Smooth muscle cell (in vitro differentiated cells): Measurements from ENCODE around the gene S100A16. TPM values are rescaled to one million over a fixed set of nuclear protein-coding genes. Genes with fewer than 3 reads are reported as not detected.
"Not testable (repeated sequence)": the region's sequence is repeated elsewhere in the genome, so short reads cannot be mapped to it uniquely, and the experiment has no call there.

ENCODE experiments used
- DNase-seq: peaks from one replicate; lab custom pipeline; 2025; ENCODE audit not compliant: unreplicated experiment; lab: John Stamatoyannopoulos, UW
- H2AFZ ChIP-seq: fragments of 200-600 bp; sonication (generic); 2 replicates; pipeline ENCODE4 v1.6.0; 2016; ENCODE audit warnings: antibody characterized with exemption, low read depth, mild to moderate bottlenecking
- H3F3A ChIP-seq: fragments of 200-600 bp; sonication (generic); 2 replicates; pipeline ENCODE4 v1.6.0; 2017; ENCODE audit warnings: antibody characterized with exemption, low read depth
- H3K27ac ChIP-seq: fragments of 200-600 bp; sonication (generic); 2 replicates; pipeline ENCODE4 v1.5.1; 2016; ENCODE audit warnings: low read depth, mild to moderate bottlenecking
- H3K27me3 ChIP-seq: fragments of 200-600 bp; sonication (generic); 2 replicates; pipeline ENCODE4 v1.6.1; 2016; ENCODE audit warnings: low read depth, mild to moderate bottlenecking
- H3K36me3 ChIP-seq: fragments of 200-600 bp; sonication (generic); 2 replicates; pipeline ENCODE4 v1.5.1; 2016; ENCODE audit warnings: low read depth
- H3K4me1 ChIP-seq: fragments of 200-600 bp; sonication (generic); 2 replicates; pipeline ENCODE4 v1.5.1; 2016; ENCODE audit warnings: low read depth
- H3K4me2 ChIP-seq: fragments of 200-600 bp; sonication (generic); 2 replicates; pipeline ENCODE4 v1.6.0; 2016; ENCODE audit warnings: mild to moderate bottlenecking
- H3K4me3 ChIP-seq: fragments of 200-600 bp; sonication (generic); 2 replicates; pipeline ENCODE4 v1.5.1; 2016; ENCODE audit warnings: mild to moderate bottlenecking
- H3K79me2 ChIP-seq: fragments of 200-600 bp; sonication (generic); 2 replicates; pipeline ENCODE4 v1.6.0; 2016; ENCODE audit warnings: low read depth, mild to moderate bottlenecking
- H3K9ac ChIP-seq: fragments of 200-600 bp; sonication (generic); 2 replicates; pipeline ENCODE4 v1.6.0; 2016; ENCODE audit warnings: low read depth
- H3K9me3 ChIP-seq: fragments of 200-600 bp; sonication (generic); replicated peaks from 2 replicates; pipeline ENCODE4 v1.5.1; 2016; ENCODE audit warnings: low read depth
- H4K20me1 ChIP-seq: fragments of 200-600 bp; sonication (generic); 2 replicates; pipeline ENCODE4 v1.6.0; 2016; ENCODE audit warnings: low read depth
- WGBS: methylation state at CpG from one replicate; pipeline ENCODE4 v1.1.7; 2016; ENCODE audit warnings: low lambda C conversion rate; 5-methylcytosine and 5-hydroxymethylcytosine counted together
- polyA plus RNA-seq: library from polyadenylated mRNA; unstranded; fragments of >200 nt; fragmentation: Nextera tagmentation; extraction: Ambion mirVana; gene quantifications from 2 replicates; pipeline ENCODE4 v1.2.1, GENCODE V29; 2016
- total RNA-seq: library from RNA; depleted of rRNA; stranded (reverse); fragments of >200 nt; gene quantifications from 2 replicates; pipeline ENCODE4 v1.2.3, GENCODE V29; 2014
- TF ChIP-seq, protein P1 (sequence below): fragments of 200-600 bp; sonication (generic); IDR thresholded peaks from 2 replicates; pipeline ENCODE4 v1.5.1; 2017; ENCODE audit warnings: borderline replicate concordance, mild to moderate bottlenecking, antibody characterized with exemption; ENCODE audit not compliant: insufficient read depth, poor library complexity, severe bottlenecking

S100A16 gene
- total and polyA plus RNA-seq, 2 experiments from 2014 or later: 238 to 302 TPM

DNA sequence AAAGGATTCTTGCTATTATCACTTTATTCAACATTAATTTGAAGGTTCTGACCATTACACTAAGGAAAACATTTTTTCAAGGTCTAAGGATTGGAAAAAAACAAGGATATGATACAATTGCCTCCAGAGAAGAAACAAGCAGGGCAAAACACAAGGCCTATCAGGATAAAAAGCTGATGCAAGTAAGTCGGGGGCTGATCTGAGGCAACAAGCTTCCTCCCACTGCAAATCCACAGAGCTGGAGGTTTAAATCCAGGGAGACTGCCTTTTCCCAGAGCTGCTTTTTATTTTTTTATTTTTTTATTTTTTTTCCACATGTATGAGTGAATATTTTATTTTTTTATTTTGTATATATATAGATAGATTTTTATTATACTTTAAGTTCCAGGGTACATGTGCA, 27.9 kb downstream of the S100A16 start:
- WGBS: 13% methylated on average over 1 of the region's 1 CpG

DNA sequence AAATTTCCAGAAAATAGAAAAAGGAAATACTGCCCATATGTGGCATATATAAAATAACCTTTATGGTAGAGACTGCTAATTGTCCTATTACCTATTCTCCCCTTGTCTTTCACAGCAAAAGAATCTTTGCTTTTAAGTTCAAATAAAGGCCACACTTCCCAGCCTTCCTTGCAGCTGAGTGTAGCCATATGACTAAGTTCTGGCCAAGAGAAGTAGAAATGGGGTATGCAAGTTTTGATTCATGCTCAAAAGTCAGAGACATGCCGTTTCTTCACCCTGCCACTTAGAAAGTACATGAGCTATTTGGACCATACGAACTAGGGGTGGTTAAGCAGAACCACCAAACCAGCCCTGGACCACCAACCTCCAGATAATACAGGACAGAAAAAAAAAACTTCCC, 29.0 kb downstream of the S100A16 start:
- no peak for DNase-seq
- H3K4me1 ChIP-seq: peaks cover 22% of the 10 kb centered on the region
- WGBS: 94% methylated on average over 2 of the region's 2 CpGs

More for the DNA sequence above, 27.9 kb downstream of the S100A16 start:
- H3K36me3 ChIP-seq: no peaks in the 10 kb centered on the region
- TF ChIP-seq, protein P1, sequence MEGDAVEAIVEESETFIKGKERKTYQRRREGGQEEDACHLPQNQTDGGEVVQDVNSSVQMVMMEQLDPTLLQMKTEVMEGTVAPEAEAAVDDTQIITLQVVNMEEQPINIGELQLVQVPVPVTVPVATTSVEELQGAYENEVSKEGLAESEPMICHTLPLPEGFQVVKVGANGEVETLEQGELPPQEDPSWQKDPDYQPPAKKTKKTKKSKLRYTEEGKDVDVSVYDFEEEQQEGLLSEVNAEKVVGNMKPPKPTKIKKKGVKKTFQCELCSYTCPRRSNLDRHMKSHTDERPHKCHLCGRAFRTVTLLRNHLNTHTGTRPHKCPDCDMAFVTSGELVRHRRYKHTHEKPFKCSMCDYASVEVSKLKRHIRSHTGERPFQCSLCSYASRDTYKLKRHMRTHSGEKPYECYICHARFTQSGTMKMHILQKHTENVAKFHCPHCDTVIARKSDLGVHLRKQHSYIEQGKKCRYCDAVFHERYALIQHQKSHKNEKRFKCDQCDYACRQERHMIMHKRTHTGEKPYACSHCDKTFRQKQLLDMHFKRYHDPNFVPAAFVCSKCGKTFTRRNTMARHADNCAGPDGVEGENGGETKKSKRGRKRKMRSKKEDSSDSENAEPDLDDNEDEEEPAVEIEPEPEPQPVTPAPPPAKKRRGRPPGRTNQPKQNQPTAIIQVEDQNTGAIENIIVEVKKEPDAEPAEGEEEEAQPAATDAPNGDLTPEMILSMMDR: no peak
- peak overlapping the region; percentile 25 for H3K27ac ChIP-seq
- no peak for DNase-seq
- no peak overlapping the region for H3K4me2 ChIP-seq
- no peaks in the 10 kb centered on the region for H3F3A ChIP-seq
- H3K4me1 ChIP-seq: peaks cover 19% of the 10 kb centered on the region
- H3K4me3 ChIP-seq: no peak overlapping the region
- no peak overlapping the region for H2AFZ ChIP-seq
- no peaks in the 10 kb centered on the region for H3K79me2 ChIP-seq
- no peak overlapping the region for H3K9ac ChIP-seq
- no peaks in the 10 kb centered on the region for H3K27me3 ChIP-seq
- no peaks in the 10 kb centered on the region for H4K20me1 ChIP-seq
- no peaks in the 10 kb centered on the region for H3K9me3 ChIP-seq

DNA sequence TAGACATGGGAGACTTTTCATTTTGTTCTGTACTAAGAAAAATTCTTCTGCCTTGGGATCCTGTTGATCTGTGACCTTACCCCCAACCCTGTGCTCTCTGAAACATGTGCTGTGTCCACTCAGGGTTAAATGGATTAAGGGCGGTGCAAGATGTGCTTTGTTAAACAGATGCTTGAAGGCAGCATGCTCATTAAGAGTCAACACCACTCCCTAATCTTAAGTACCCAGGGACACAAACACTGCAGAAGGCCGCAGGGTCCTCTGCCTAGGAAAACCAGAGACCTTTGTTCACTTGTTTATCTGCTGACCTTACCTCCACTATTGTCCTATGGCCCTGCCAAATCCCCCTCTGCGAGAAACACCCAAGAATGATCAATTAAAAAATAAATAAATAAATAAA, 29.4 kb downstream of the S100A16 start:
- H3K4me3 ChIP-seq, H3K79me2 ChIP-seq, H3K9me3 ChIP-seq, H3K9ac ChIP-seq, DNase-seq, H3K27me3 ChIP-seq, H2AFZ ChIP-seq, H3K27ac ChIP-seq, H3K4me2 ChIP-seq, H3K36me3 ChIP-seq, H3F3A ChIP-seq, H4K20me1 ChIP-seq: not testable (repeated sequence)
- WGBS: 80% methylated on average over 3 of the region's 3 CpGs
- H3K4me1 ChIP-seq: peaks cover 26% of the 10 kb centered on the region

More for the DNA sequence above, 29.0 kb downstream of the S100A16 start:
- H3K9me3 ChIP-seq: no peaks in the 10 kb centered on the region
- no peak overlapping the region for H3K27ac ChIP-seq
- TF ChIP-seq, protein P1: no peak
- no peak overlapping the region for H3K9ac ChIP-seq
- no peaks in the 10 kb centered on the region for H3K79me2 ChIP-seq
- no peak overlapping the region for H3K4me3 ChIP-seq
- H3K36me3 ChIP-seq: no peaks in the 10 kb centered on the region
- no peaks in the 10 kb centered on the region for H3K27me3 ChIP-seq
- H4K20me1 ChIP-seq: no peaks in the 10 kb centered on the region
- no peak overlapping the region for H2AFZ ChIP-seq
- no peaks in the 10 kb centered on the region for H3F3A ChIP-seq
- no peak overlapping the region for H3K4me2 ChIP-seq

DNA sequence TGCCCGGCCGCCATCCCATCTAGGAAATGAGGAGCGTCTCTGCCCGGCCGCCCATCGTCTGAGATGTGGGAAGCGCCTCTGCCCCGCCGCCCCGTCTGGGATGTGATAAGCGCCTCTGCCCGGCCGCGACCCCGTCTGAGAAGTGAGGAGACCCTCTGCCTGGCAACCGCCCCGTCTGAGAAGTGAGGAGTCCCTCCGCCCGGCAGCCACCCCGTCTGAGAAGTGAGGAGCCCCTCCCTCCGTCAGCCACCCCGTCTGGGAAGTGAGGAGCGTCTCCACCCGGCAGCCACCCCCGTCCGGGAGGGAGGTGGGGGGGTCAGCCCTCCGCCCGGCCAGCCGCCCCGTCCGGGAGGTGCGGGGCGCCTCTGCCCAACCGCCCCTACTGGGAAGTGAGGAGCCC, 30.1 kb downstream of the S100A16 start:
- H3K4me1 ChIP-seq: peaks cover 31% of the 10 kb centered on the region
- H3K27me3 ChIP-seq, H3K79me2 ChIP-seq, H3K9ac ChIP-seq, H3F3A ChIP-seq, H3K9me3 ChIP-seq, H2AFZ ChIP-seq, H3K4me2 ChIP-seq, H4K20me1 ChIP-seq, H3K4me3 ChIP-seq, DNase-seq, H3K27ac ChIP-seq, H3K36me3 ChIP-seq: not testable (repeated sequence)
- 97% methylated on average over 15 of the region's 34 CpGs for WGBS

GRCh38 chr1:153578936-153579335, 34.0 kb downstream of the S100A16 start:
- no peak overlapping the region for H3K9ac ChIP-seq
- H3K4me1 ChIP-seq: peaks cover 15% of the 10 kb centered on the region
- H3K9me3 ChIP-seq: no peaks in the 10 kb centered on the region
- no peaks in the 10 kb centered on the region for H3K36me3 ChIP-seq
- no peak overlapping the region for H3K4me3 ChIP-seq
- H4K20me1 ChIP-seq: no peaks in the 10 kb centered on the region
- no peak overlapping the region for H2AFZ ChIP-seq
- no peak for DNase-seq
- H3K27me3 ChIP-seq: no peaks in the 10 kb centered on the region
- 84% methylated on average over 3 of the region's 3 CpGs for WGBS
- no peaks in the 10 kb centered on the region for H3K79me2 ChIP-seq
- no peaks in the 10 kb centered on the region for H3F3A ChIP-seq
- TF ChIP-seq, protein P1: no peak
- no peak overlapping the region for H3K27ac ChIP-seq
- H3K4me2 ChIP-seq: peak overlapping the region; percentile 19
